ENCODE data around the gene C3orf22.

Gene C3orf22

DNA sequence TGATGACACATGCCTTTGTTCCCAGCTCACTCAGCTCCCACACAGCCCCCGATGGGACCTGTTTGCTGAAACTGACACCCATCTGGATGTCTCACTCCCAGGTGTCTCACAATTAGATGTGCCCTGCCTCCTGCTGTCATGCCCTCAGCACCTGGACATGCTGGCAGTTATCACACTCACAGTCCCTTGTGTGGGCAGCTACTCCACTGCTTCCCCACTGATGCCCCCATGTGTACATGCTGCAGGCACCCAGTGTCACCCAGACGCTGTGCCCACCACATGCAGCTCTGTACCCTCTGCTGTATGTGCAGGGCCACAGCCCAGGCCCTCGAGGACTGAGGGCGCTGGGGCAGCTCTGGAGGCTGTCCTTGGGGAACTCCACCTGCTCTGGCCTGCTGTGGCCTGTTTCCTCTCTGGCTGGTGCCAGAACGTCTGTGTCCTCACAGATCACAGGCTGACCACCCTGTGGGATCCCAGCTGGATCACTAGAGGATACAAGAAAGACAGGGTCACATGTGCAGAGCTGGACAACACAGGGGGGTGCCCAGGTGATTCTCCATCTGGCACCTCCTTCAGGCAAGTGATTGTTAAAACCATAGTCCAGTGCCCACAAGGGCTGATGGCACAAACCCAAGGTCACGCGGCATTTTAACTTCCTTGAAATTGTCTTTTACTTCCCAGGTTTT, 14.0 kb downstream of the C3orf22 start:
- no peaks in the 10 kb centered on the region for H3K36me3 ChIP-seq (ENCODE audit: insufficient read depth, low read length)
- no peak overlapping the region for H2AFZ ChIP-seq (ENCODE audit: low read depth, low read length)
- no peaks in the 10 kb centered on the region for H3K4me1 ChIP-seq (ENCODE audit: insufficient read depth, low read length)
- no peaks in the 10 kb centered on the region for H3K27me3 ChIP-seq (ENCODE audit: insufficient read depth, low read length)
- H3K4me3 ChIP-seq (ENCODE audit: low read length) = no peak overlapping the region
- no peaks in the 10 kb centered on the region for H3K9me3 ChIP-seq (ENCODE audit: low read length)

DNA sequence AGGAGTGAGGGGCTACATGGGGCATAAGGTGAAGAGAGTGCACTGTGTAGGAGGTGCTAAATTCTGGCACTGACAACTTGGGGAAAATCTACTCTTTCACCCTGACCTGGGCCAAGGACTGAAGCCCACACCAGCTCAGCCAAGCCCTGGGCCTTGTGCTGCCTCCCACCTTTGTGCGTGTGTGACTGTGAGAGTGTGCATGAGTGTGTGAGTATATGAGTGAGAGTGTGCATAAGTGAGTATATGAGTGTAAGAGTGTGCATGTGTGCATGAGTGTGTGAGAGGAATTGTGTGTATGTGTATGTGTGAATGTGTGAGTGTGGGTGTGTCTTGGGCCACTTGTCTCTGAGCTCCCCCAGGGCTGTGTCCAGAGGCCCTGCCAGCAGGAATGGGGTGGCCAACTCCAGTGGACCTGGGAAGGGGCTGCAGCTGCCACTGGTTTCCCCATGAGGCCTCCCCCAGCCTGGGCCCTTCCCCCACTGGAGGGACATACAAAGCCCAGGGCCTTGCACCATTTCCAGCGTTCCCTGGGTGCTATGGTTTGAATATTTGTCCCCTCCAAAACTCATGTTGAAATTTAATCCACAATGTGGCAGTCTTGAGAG, 15.2 kb downstream of the C3orf22 start:
- no peak overlapping the region for H3K4me3 ChIP-seq (ENCODE audit: low read length)
- no peaks in the 10 kb centered on the region for H3K4me1 ChIP-seq (ENCODE audit: insufficient read depth, low read length)
- H2AFZ ChIP-seq (ENCODE audit: low read depth, low read length) = no peak overlapping the region
- H3K27me3 ChIP-seq (ENCODE audit: insufficient read depth, low read length) = no peaks in the 10 kb centered on the region
- no peaks in the 10 kb centered on the region for H3K36me3 ChIP-seq (ENCODE audit: insufficient read depth, low read length)
- H3K9me3 ChIP-seq (ENCODE audit: low read length) = no peaks in the 10 kb centered on the region

DNA sequence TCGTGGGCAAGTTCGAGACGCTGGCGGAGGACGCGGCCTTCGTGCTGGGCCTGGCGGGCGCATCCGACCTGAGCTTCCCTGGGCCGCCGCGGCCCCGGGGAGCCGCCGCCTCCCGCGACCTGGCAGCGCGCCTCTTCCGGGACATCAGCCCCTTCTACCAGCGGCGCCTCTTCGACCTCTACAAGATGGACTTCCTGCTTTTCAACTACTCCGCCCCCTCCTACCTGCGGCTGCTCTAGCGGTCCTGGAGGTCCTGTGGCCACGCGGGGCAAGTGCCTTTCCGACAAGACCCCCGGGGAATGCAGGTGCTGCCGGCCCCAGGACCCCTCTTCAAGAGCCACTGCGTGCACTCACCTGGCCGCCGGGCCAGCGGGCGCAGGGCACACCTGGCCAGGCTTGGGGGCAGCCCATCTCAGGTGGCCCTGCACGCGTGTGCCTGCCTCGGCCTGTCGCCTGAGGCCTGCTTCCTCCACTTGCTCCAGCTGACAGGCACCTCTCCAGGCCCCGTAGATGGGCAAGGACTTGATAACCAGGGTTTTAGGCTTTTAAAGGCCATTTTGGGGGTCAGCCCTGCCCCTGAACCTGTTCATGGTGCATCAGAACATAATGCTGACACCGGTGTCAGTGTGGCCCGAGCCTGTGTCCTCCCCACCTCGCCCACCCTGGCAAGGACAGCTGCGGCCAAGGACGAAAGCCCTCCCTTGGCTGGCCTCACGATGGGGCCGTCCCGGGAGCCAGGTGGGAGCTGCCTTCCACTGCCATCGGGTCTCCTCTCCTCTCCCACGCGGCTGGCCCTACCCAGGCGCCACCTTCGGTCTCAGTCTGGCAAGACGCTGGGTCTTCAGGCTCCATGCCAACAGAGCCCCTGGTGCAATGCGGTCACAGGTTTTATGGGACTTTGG, 16.1 kb downstream of the C3orf22 start:
- Histone ChIP-seq H3K4me3 (ENCODE audit: low read length) (no peak overlapping the region), H3K9me3 (ENCODE audit: low read length) (no peaks in the 10 kb centered on the region), H3K36me3 (ENCODE audit: insufficient read depth, low read length) (no peaks in the 10 kb centered on the region), H3K4me1 (ENCODE audit: insufficient read depth, low read length) (no peaks in the 10 kb centered on the region), H3K27me3 (ENCODE audit: insufficient read depth, low read length) (peaks cover 3% of the 10 kb centered on the region), H2AFZ (ENCODE audit: low read depth, low read length) (no peak overlapping the region)

DNA sequence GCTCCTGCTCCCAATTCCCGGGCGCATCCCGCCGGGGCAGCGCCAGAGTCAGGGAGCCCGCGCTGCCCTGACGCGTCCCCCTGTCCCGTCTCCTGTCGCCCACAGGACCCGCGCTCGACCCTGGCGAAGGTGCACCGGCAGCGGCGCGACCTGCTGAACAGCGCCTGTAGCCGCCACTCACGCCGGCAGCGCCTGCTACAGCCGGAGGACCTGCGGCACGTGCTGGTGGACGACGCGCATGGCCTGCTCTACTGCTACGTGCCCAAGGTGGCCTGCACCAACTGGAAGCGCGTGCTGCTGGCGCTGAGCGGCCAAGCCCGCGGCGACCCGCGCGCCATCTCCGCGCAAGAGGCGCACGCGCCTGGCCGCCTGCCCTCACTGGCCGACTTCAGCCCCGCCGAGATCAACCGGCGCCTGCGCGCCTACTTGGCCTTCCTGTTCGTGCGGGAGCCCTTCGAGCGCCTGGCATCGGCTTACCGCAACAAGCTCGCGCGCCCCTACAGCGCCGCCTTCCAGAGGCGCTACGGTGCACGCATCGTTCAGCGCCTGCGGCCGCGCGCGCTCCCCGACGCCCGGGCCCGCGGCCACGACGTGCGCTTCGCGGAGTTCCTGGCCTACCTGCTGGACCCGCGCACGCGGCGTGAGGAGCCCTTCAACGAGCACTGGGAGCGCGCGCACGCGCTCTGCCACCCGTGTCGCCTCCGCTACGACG, 16.9 kb downstream of the C3orf22 start:
- H2AFZ ChIP-seq (ENCODE audit: low read depth, low read length) = no peak overlapping the region

DNA sequence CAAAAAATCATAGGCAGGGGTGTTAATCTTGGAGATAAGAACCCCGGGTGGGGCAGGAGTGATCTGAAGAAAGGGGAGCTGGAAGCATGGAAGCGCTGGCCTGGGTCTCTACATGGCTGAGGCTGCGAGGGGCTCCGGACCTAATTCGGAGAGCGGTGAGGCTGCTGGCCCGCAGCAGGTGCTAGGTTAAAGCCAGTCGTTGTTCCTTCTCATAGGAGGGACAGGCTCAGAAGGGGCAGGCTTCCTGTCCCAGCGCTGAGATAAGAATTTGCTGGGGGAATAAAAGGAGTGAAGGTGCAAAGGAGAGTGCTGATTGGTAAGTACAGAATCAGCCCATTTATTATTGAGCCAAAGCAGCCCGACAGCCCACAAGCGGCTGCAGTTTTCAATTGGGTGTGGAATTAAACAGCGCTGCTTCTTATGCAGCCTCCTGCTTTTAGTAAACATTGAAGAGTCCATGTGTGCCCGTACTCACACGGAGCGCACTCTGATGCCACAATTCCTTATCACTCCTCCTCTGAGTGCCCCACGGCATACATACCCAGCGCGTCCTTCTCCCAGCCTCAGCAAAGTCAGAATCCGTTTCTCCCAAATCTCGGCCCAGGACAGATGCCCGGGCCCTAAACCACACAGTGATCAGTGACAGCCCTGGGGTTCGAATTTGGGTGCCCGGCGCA, 17.6 kb downstream of the C3orf22 start:
- Histone ChIP-seq H3K4me1 (ENCODE audit: insufficient read depth, low read length) (no peaks in the 10 kb centered on the region), H2AFZ (ENCODE audit: low read depth, low read length) (no peak overlapping the region), H3K27me3 (ENCODE audit: insufficient read depth, low read length) (peaks cover 6% of the 10 kb centered on the region), H3K4me3 (ENCODE audit: low read length) (no peak overlapping the region), H3K9me3 (ENCODE audit: low read length) (no peaks in the 10 kb centered on the region), H3K36me3 (ENCODE audit: insufficient read depth, low read length) (no peaks in the 10 kb centered on the region)

More for the DNA sequence above, 16.9 kb downstream of the C3orf22 start:
- no peaks in the 10 kb centered on the region for H3K4me1 ChIP-seq (ENCODE audit: insufficient read depth, low read length)
- H3K27me3 ChIP-seq (ENCODE audit: insufficient read depth, low read length) = peaks cover 3% of the 10 kb centered on the region
- no peaks in the 10 kb centered on the region for H3K36me3 ChIP-seq (ENCODE audit: insufficient read depth, low read length)
- no peak overlapping the region for H3K4me3 ChIP-seq (ENCODE audit: low read length)
- H3K9me3 ChIP-seq (ENCODE audit: low read length) = no peaks in the 10 kb centered on the region

DNA sequence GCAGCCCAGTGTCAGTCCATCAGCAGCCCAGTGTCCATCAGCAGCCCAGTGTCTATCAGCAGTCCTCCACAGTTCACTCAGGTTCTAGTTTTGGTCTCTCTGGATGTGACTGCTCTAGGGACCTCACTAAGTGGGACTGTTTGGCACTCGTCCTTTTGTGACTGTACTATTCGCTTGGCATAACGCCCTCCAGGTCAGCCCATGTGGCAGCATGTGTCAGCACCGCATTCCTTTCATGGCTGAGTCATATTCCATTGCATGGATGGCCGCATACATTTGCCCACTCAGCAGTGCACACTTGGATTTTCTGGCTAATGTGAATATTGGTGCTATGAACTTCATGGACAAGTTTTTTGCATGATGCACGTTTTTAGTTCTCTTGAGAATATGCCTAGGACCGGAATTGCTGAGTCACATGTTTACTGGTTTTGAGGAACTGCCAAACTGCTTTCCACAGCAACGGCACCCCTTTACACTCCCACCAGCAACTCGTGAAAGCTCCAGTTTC, 18.3 kb downstream of the C3orf22 start:
- Histone ChIP-seq H3K9me3 (ENCODE audit: low read length) (no peaks in the 10 kb centered on the region), H3K36me3 (ENCODE audit: insufficient read depth, low read length) (no peaks in the 10 kb centered on the region), H3K4me3 (ENCODE audit: low read length) (no peak overlapping the region), H2AFZ (ENCODE audit: low read depth, low read length) (no peak overlapping the region), H3K4me1 (ENCODE audit: insufficient read depth, low read length) (no peaks in the 10 kb centered on the region), H3K27me3 (ENCODE audit: insufficient read depth, low read length) (peaks cover 7% of the 10 kb centered on the region)

DNA sequence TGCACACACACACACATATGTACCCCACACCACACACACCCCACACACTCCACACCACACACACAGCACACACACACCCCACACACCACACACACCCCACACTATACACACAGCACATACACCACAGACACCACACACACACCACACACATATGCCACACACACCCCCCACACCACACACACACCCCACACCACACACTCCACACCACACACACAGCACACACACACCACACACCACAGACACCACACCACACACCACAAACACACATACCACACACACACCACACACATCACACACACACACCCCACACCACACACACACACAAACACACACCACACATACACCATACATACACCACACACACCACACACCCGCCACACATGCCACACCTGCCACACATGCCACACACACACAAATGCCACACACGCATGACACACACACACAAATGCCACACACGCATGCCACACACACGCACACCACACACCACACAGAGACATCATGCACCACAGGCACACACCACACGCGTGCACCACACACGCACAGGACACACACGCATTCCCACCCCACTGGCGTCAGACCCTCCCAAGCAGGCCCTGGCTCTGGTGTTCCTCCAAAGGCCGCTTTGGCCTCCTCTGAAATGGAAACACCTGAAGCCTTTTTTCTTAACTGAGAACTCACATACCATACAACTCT, 19.0 kb downstream of the C3orf22 start:
- H2AFZ ChIP-seq (ENCODE audit: low read depth, low read length) = no peak overlapping the region
- H3K4me3 ChIP-seq (ENCODE audit: low read length) = no peak overlapping the region

DNA sequence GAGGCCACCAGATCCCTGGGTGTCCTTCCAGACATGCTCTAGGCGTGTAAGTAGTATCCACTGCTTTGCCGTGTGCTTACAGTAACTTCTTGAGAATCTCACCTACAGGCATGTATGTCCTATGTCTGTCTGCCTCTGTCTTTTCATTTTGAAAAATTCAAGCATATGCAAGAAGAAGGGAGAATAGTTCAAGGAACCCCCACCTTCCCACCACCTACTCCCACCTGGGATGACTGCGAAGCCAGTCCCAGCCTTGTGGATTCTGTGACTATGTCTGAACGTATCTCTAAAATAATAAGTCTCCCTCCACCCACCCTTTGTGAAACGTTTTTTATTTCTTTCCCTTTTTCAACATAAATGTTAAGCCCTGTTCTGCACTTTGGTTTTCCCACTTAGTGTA, 19.8 kb downstream of the C3orf22 start:
- no peaks in the 10 kb centered on the region for H3K9me3 ChIP-seq (ENCODE audit: low read length)
- no peaks in the 10 kb centered on the region for H3K4me1 ChIP-seq (ENCODE audit: insufficient read depth, low read length)
- H3K27me3 ChIP-seq (ENCODE audit: insufficient read depth, low read length) = peaks cover 10% of the 10 kb centered on the region
- H3K36me3 ChIP-seq (ENCODE audit: insufficient read depth, low read length) = no peaks in the 10 kb centered on the region
- H3K4me3 ChIP-seq (ENCODE audit: low read length) = no peak overlapping the region
- no peak overlapping the region for H2AFZ ChIP-seq (ENCODE audit: low read depth, low read length)

More for the DNA sequence above, 19.0 kb downstream of the C3orf22 start:
- H3K27me3 ChIP-seq (ENCODE audit: insufficient read depth, low read length) = peaks cover 10% of the 10 kb centered on the region
- H3K4me1 ChIP-seq (ENCODE audit: insufficient read depth, low read length) = no peaks in the 10 kb centered on the region
- H3K36me3 ChIP-seq (ENCODE audit: insufficient read depth, low read length) = no peaks in the 10 kb centered on the region
- no peaks in the 10 kb centered on the region for H3K9me3 ChIP-seq (ENCODE audit: low read length)

DNA sequence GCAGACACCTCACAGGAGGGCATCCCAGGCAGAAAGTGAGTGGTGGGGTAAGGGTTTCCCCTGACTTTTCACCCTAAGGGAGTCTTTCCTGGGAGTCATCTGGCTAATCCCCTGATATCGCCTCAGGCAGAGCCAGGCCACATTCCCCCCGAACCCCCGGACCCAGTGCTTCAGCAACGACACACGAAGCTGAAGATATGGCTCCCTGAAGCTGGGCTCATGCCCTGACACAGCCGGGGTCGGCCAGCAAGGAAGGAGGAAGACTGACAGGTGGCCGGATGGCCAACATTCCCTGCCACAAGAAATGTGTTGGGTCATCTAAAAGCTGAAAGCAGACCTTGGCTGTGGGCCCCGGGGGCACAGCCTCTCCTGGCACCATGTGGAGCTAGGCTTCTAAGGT, 20.4 kb downstream of the C3orf22 start:
- Histone ChIP-seq H3K9me3 (ENCODE audit: low read length) (no peaks in the 10 kb centered on the region), H3K4me3 (ENCODE audit: low read length) (no peak overlapping the region), H3K36me3 (ENCODE audit: insufficient read depth, low read length) (no peaks in the 10 kb centered on the region), H3K4me1 (ENCODE audit: insufficient read depth, low read length) (no peaks in the 10 kb centered on the region), H2AFZ (ENCODE audit: low read depth, low read length) (no peak overlapping the region), H3K27me3 (ENCODE audit: insufficient read depth, low read length) (peaks cover 10% of the 10 kb centered on the region)

DNA sequence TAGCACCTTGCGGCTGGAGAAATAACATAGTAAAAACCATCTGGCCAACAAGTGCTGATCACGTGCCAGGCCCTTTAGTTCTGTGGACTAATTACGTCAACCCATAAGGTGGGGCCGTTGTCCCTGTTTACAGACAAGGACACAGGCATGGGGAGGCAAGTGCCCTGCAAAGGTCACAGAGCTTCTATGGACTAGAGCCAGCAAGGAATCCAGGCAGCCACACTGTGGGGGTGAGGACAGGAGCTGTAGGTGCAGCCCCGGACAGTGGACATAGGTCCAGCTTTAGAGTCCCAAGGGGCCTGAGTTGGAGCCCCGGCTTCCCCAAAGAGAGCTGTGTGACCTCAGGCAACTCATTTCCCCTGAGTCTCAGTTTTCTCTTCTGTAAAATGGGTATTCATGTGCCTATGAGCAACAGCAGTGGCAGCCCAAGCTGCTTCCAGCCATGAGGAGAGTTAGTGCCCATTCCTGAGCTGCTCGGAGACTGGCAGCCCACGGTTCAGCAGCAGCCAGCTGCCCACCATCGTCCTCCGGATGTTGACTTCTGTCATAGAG, 20.9 kb downstream of the C3orf22 start:
- H2AFZ ChIP-seq (ENCODE audit: low read depth, low read length) = no peak overlapping the region
- peaks cover 10% of the 10 kb centered on the region for H3K27me3 ChIP-seq (ENCODE audit: insufficient read depth, low read length)
- H3K4me1 ChIP-seq (ENCODE audit: insufficient read depth, low read length) = no peaks in the 10 kb centered on the region
- H3K4me3 ChIP-seq (ENCODE audit: low read length) = no peak overlapping the region
- H3K9me3 ChIP-seq (ENCODE audit: low read length) = no peaks in the 10 kb centered on the region
- H3K36me3 ChIP-seq (ENCODE audit: insufficient read depth, low read length) = no peaks in the 10 kb centered on the region

DNA sequence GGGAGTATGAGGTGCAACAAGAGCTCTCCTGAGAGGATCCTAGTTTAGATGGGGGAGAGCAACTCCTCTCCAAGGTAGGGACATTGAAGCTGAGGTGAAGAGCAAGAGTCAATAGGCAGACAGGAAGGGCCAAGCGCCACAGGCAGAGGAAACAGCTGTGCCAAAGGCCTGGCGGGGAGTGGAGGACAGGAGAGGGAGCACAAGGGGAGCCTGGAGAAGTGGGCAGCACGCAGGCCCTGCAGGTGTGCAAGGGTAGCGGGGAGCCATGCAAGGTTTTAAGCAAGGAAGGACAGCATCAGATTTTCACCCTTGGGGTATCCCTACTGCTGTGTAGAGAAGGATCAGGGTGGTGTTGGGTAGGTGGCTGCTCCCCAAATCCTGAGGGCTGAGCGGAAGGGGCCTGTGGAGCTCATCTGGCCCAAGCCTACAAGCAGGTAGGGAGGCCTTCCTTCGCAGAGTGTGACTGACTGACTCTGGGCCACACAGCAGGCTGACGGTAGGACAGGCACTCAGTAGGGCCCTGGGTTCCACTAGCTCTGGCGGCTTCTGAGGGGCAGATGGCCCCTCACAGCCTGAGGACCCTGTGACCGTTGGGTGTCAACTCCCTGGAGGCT, 21.5 kb downstream of the C3orf22 start:
- no peaks in the 10 kb centered on the region for H3K36me3 ChIP-seq (ENCODE audit: insufficient read depth, low read length)
- H3K4me1 ChIP-seq (ENCODE audit: insufficient read depth, low read length) = no peaks in the 10 kb centered on the region
- H2AFZ ChIP-seq (ENCODE audit: low read depth, low read length) = no peak overlapping the region
- H3K27me3 ChIP-seq (ENCODE audit: insufficient read depth, low read length) = peaks cover 10% of the 10 kb centered on the region
- no peaks in the 10 kb centered on the region for H3K9me3 ChIP-seq (ENCODE audit: low read length)
- no peak overlapping the region for H3K4me3 ChIP-seq (ENCODE audit: low read length)

Data from neuron (in vitro differentiated cells).